ENCODE data around the gene CNIH2.
A peak's percentile ranks its signal among the peaks of the same experiment; 100 is the strongest.

The CNIH2 gene

GRCh38 chr11:66278363-66279091, 552 bp downstream of the CNIH2 start:
- no peak for DNase-seq

DNA sequence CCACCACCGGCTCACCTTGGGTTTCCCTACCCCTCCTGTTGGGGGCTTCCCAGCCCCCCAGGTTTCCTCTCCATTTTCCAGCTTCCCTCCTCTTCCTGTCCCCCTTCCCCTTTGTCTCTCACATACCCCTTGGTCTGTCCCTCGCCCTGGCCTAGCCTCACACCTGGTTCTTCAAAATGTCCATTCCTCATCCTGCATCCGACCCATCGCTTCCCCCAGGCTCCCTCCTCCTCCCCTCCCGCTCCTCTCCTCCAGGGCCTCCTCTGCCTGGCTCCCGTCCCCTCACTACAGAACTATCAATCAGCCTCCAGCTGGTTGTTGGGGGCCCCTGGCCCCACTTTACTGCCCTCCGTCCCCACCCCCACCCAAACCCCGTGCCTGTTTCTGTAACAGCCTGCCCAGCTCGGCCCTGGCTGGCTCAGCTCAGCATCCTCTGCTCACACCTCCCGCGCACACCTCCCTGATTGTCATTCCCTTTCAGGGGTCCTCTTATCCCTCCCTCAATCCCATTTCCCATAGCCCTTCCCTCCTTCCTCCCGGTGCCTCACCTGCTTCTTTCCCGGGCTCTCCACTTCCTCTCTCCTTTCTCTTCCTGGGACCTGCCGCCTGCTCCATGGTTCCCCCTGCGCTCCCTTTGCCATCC, 1.2 kb downstream of the CNIH2 start:
- DNase-seq, result no peak

DNA sequence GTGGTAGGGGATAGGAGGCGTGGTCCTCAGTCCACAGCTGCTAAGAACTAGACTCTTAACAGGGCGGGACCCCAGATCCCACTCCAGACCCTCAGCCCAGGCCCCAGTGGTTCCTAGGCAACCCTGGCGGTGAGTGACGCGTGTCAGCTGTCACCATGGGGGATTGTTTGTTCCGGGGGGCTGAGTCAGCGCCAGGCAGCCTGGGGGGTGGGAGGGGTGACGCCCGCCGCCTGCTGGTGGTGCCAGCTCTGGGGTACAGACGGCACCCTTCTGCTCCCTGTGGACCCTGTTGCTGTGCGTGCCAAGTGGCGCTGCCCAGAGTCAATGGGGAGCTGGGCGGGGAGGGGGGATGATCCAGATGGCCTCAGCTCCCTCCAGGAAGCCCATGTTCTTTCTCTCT, 2.5 kb downstream of the CNIH2 start:
- DNase-seq, result no peak

DNA sequence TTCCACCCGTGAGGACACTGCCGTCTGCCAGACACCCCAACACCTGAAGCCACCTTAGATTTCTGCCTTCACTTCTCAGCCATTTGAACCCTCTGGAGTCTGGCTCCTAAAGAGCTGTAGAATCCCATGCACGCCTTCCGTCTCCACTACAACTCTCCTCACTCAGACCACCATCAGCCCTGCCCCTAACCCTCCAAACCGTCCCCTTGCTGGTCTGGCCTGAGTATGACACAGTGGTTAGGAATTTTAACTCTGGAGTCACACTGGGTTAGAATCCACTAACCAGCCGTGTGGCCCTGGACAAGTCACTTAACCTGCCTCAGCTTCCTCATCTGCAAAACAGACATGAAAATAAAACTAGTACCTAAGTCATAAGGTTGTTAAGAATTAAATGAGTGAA, 3.0 kb downstream of the CNIH2 start:
- DNase-seq, result no peak

DNA sequence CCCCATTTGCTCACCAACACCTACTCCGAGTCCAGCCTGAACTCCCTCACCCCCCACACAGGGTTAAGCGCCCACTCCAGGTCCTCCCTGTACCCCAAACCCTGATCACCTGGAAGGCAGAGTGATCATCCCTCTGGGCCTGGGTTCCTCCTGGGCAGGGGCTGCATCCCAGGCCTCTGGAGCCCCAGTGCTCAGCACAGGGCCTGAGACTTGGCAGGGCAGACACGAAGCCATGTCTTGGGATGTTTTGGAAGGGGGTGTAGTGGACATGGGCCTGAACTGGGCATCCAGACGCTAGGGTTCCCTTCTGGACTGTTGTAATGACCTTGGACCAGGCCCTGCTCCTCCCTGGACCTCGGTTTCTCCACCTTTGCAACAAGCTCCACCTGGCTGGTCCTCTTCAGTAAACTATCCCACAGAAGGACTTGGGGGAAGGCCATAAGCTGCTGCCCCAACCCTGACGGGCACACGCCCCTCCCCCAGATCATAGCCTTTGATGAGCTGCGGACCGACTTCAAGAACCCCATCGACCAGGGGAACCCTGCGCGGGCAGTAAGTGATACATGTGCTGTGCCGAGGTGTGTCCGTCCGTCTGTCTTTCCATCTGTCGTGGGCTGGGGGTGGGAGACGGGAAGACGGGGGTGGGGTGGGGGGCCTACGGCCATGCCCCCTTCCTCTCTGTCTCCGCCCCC, 3.9 kb downstream of the CNIH2 start:
- DNase-seq, result no peak

DNA sequence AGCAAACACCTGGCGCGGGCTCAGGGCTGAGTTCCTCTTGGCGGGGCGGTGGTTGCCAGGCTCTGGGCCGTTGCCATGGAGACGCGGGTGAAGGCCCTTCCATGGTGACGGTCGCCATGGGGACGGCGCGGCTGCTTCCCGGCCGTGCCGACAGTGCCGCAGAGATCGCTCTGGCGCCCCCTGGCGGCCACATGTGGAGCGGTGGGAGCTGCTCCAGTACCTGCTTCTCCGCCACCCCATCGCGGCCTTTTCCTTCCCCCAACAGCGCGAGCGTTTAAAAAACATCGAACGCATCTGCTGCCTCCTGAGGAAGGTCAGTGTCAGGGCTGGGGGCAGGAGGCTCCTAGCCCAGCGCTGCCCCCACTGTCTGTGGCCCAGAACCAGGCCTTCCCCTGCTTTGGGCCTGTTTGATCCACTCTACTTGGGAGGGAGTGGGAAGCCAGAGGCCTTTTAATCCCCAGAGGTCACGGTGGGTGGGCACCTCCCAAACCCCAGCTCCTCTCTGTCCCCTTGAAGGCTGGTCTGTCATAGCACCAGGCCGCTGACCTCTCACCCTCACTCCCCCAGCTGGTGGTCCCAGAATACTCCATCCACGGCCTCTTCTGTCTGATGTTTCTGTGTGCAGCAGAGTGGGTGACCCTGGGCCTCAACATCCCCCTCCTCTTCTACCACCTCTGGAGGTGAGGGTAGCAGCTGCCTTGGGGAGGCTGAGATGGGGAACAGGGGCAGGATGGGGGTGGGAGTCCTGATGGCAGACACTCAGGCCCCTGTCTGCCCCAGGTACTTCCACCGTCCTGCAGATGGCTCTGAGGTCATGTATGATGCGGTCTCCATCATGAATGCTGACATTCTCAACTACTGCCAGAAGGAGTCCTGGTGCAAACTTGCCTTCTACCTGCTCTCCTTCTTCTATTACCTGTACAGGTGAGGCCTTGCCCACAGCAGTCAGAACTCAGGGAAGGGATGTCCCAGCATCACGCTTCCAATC, 4.8 kb downstream of the CNIH2 start:
- DNase-seq, result peak; percentile 91

DNA sequence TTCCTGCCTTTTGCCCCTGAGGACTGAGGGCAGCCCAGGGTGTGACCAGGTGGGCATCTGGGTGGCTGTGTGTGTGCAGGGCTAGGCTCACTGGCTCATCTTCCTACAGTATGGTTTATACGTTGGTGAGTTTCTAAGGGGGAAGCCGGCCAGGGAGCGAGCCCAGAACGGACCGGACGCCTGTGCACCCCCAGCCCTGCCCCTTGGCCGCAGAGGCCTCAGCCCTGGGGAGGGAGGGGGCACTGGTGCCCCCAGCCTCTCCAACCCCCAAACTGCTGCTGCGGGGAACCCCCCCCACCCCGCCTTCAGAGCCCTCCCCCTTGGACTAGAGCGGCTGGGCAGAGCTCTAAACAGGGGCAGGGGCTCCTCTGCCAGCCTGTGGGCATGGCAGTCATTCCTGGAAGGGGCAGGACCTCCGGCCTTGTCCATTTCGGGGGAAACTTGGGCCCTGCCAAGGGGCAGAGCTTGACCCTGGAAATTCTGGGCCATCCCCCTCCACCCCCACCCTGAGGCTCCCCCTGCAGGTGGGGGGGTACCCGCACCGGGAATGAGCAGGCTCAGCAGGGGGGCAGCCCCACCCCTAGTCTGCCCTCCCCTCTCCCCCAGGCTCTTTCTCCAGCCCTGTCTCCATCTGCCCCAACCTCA, 5.6 kb downstream of the CNIH2 start:
- no peak for DNase-seq

- no peak for DNase-seq
Measured at GRCh38 chr11:66284526-66285078, 6.6 kb downstream of the CNIH2 start.

GRCh38 chr11:66285250-66285947, 7.4 kb downstream of the CNIH2 start:
- no peak for DNase-seq

GRCh38 chr11:66286699-66287098, 8.7 kb downstream of the CNIH2 start:
- DNase-seq, result no peak

GRCh38 chr11:66287211-66287888, 9.4 kb downstream of the CNIH2 start:
- DNase-seq, result no peak

- peak; percentile 17 for DNase-seq
Measured at GRCh38 chr11:66287889-66288670, 10.1 kb downstream of the CNIH2 start.

DNA sequence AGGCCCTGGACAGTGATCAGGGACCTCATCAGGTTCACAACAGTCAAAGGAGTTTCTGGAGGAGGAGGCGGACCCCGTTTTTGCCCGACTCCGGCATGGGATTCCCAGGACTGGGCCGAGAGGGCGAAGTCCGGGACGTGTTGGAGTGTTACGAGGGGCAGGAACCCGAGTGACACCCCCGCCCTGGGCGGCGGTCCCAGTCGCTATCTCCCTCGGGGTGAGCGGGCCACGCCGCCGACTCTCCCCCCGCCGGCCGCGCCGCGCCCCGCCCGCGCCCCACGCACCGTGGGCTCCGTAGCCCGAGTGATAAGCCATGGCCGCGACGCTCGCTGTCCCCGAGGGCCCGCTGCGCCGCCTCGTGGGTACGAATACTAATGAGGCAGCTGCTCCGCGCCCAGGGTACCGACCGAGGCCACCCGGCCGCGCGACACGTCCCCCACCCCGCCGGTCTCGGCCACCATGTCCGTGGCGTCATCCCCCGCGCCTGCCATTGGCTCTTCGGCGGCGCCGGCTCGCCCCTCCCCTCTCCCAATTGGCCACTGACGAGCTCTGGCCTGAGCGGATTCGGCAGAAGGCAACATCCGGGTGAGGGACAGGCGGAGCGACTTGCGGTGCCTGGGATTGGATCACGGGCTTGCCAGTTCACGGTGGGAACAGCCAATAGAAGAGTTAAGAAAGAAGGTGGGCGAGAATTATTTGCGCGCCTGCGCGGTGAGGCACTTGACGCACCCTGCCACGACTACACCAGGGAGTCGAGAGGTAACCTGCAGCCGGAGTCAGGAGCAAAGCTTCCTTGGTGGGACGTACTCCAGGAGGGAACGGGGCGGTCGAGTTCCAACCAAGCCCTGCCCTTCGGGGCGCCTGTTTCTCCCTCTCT, 10.9 kb downstream of the CNIH2 start, which contains the start of gene YIF1A:
YIF1A (minus strand) TSS at position 473 of the 877 bp plus-strand sequence; CDS start at position 315, 158 bp downstream.
- peak; percentile 99 for DNase-seq

GRCh38 chr11:66289548-66290329, 11.8 kb downstream of the CNIH2 start:
- DNase-seq, result peak; percentile 45

- DNase-seq, result no peak
Measured at GRCh38 chr11:66290330-66290621, 12.3 kb downstream of the CNIH2 start.

DNA sequence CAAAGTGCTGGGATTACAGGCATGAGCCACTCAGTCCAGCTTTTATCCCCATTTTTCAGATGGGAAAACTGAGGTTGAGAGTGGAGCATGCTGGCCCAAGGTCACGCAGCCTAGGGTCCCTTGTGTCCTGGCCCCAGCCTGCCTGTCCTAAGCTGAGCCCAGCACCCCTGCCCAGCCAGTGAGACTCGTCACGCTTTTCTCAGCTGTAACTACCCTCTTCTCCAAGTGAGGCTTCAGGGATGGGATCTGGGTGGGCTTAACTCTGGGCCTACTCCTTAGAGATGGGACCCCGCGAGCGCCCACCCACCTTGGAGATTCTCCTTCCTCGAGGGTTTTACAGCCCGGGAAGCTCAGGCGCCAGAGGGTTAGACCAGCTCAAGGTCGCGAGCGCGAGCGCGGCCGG, 13.3 kb downstream of the CNIH2 start:
- no peak for DNase-seq

DNA sequence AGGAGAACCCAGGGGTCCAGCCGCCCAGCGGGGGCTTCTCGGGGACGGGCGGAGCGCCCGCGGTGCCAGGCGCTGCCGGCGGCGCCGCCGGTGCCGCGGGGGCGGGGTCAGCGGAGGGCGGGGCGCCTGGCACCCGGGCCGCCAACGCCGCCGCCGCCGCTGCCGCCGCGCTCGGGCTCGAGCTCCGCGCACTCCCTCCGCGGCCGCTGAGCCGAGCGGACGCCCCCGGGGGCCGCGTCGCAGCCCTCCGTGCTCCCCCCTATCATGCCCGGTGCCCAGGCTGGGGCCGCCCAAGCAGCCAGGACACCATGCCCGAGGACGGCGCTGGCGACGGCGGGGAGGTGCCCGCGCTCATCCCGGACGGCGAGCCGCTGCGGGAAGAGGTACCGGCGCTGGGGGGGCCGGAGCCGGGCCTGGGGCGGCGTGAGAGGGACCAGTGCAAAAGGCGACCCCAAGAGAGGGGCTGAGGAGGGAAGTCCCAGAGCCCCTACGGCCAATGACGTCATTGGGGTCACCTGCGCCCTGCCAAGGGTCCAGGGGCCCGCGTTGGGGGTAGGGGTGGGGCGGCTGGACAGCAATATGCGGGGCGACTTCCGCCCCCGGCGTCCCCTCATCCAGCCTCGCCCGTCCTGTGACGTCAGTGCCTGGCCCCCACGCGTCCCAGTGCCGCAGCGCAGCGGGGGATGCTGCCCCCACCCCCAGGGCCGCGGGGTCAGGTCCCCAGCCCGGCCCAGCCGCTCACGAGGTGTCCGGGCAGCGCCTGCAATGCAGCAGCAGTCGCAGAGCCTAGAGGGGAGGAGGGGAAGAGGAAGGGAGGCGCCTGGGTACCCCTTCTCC, 13.9 kb downstream of the CNIH2 start, which contains the start of gene TMEM151A:
TMEM151A (plus strand) TSS at position 189 of the 837 bp plus-strand sequence; CDS start at position 309, 120 bp downstream.
- no peak for DNase-seq
